Stimulated activated CD4-positive, alpha-beta T cell treated with anti-CD3 and anti-CD28 coated beads, TNF-alpha, amount 100 ng/mL, for 24 hours (primary cell): ENCODE results near the gene HSD17B12.

Experiments
- DNase-seq, 3 experiments: peaks; one replicate each; pipeline ENCODE4 v3.0.0-alpha.2; 2020; ENCODE audit warnings: low read depth in 3 of 3

Gene HSD17B12

GRCh38 chr11:43868852-43869567 is 188.5 kb downstream of the HSD17B12 start:
- DNase-seq, result peak in 2 of 3 experiments; percentile 6 to 37

GRCh38 chr11:43871051-43871450 is 190.5 kb downstream of the HSD17B12 start:
- DNase-seq, result no peak

- DNase-seq, result no peak
Measured at GRCh38 chr11:43872995-43873394, 192.5 kb downstream of the HSD17B12 start.

- no peak for DNase-seq
Measured at GRCh38 chr11:43874078-43874477, 193.5 kb downstream of the HSD17B12 start.

GRCh38 chr11:43874738-43875137 is 194.2 kb downstream of the HSD17B12 start:
- no peak for DNase-seq

- no peak for DNase-seq
Measured at GRCh38 chr11:43879789-43880639, 199.5 kb downstream of the HSD17B12 start.

GRCh38 chr11:43880640-43881159 is 200.2 kb downstream of the HSD17B12 start, which contains the start of gene ALKBH3:
Gene ALKBH3, plus strand, starts transcription at chr11:43880831. Its CDS starts 1,822 bp downstream, at chr11:43882653.
- peak; percentile 79 to 88 (median 87) for DNase-seq

GRCh38 chr11:43892851-43893250 is 212.3 kb downstream of the HSD17B12 start:
- DNase-seq, result no peak

GRCh38 chr11:43894546-43894945 is 214.0 kb downstream of the HSD17B12 start:
- DNase-seq, result no peak

GRCh38 chr11:43895601-43896000 is 215.1 kb downstream of the HSD17B12 start:
- no peak for DNase-seq

- DNase-seq, result no peak
Measured at GRCh38 chr11:43898574-43898973, 218.0 kb downstream of the HSD17B12 start.

- DNase-seq, result no peak
Measured at GRCh38 chr11:43899094-43899493, 218.6 kb downstream of the HSD17B12 start.

- DNase-seq, result no peak
Measured at GRCh38 chr11:43901551-43901950, 221.0 kb downstream of the HSD17B12 start.

- no peak for DNase-seq
Measured at GRCh38 chr11:43903078-43903477, 222.5 kb downstream of the HSD17B12 start.

- no peak for DNase-seq
Measured at GRCh38 chr11:43903969-43904368, 223.4 kb downstream of the HSD17B12 start.

GRCh38 chr11:43904742-43905535 is 224.4 kb downstream of the HSD17B12 start:
- no peak for DNase-seq

GRCh38 chr11:43905813-43906241 is 225.3 kb downstream of the HSD17B12 start:
- DNase-seq, result no peak
